Measurements from ENCODE around the gene PPP3CA. TPM values are rescaled to one million over a fixed set of nuclear protein-coding genes. Genes with fewer than 3 reads are reported as not detected.

The PPP3CA gene
- total and polyA plus RNA-seq, 2 of the 13 experiments (the other 11 are each of a cell fraction or from before 2014, with no cell fraction given) = 4.8 to 13.2 TPM

- no peak for TF ChIP-seq DMTF1 (CRISPR knock-in tag; IDR thresholded peaks at IDR 0.05)
- no peak for TF ChIP-seq ATAD3A (CRISPR knock-in tag; IDR thresholded peaks at IDR 0.05)
- no peak for TF ChIP-seq ZNF558 (CRISPR knock-in tag; IDR thresholded peaks at IDR 0.05; ENCODE audit: borderline replicate concordance)
- TF ChIP-seq RELA (CRISPR knock-in tag; IDR thresholded peaks at IDR 0.05) = no peak
- no peak for TF ChIP-seq DNMT3B (CRISPR knock-in tag; conservative IDR thresholded peaks at IDR 0.05)
- no peak for TF ChIP-seq GFI1 (CRISPR knock-in tag; IDR thresholded peaks at IDR 0.05; ENCODE audit: borderline replicate concordance)
- no peak for TF ChIP-seq ZNF496 (CRISPR knock-in tag; IDR thresholded peaks at IDR 0.05; ENCODE audit: insufficient replicate concordance)
- no peak for TF ChIP-seq ZNF431 (CRISPR knock-in tag; IDR thresholded peaks at IDR 0.05; ENCODE audit: borderline replicate concordance, low read depth)
- TF ChIP-seq CENPX (CRISPR knock-in tag; IDR thresholded peaks at IDR 0.05) = no peak
- no peak for TF ChIP-seq SETDB1 (CRISPR knock-in tag; IDR thresholded peaks at IDR 0.05; ENCODE audit: borderline replicate concordance)
- no peak for TF ChIP-seq ZBTB1 (CRISPR knock-in tag; IDR thresholded peaks at IDR 0.05; ENCODE audit: borderline replicate concordance)
- TF ChIP-seq POGK (CRISPR knock-in tag; conservative IDR thresholded peaks at IDR 0.05) = no peak
- TF ChIP-seq TFE3 (CRISPR knock-in tag; IDR thresholded peaks at IDR 0.05) = no peak
- TF ChIP-seq PPARG (CRISPR knock-in tag; conservative IDR thresholded peaks at IDR 0.05) = 0 out of 2 replicates have a peak, but pooled peaks have one; percentile 24
- TF ChIP-seq ZSCAN9 (CRISPR knock-in tag; IDR thresholded peaks at IDR 0.05; ENCODE audit: borderline replicate concordance) = no peak
- TF ChIP-seq ZNF512B (CRISPR knock-in tag; IDR thresholded peaks at IDR 0.05; ENCODE audit: borderline replicate concordance) = no peak
- TF ChIP-seq MZF1 (CRISPR knock-in tag; IDR thresholded peaks at IDR 0.05; ENCODE audit: borderline replicate concordance) = no peak
- TF ChIP-seq ZNF557 (CRISPR knock-in tag; IDR thresholded peaks at IDR 0.05) = no peak
- TF ChIP-seq DBP (CRISPR knock-in tag; IDR thresholded peaks at IDR 0.05; ENCODE audit: not compliant biosample characterization) = no peak
- TF ChIP-seq FOXP1 (IDR thresholded peaks at IDR 0.05) = no peak
- 0 out of 2 replicates have a peak, but pooled peaks have one; percentile 12 for TF ChIP-seq FOXP1 (CRISPR knock-in tag; IDR thresholded peaks at IDR 0.05)
These were observed 171.2 kb downstream of the PPP3CA start (continued) for GRCh38 chr4:101175896-101176676.
